GM12874 (cell line): ENCODE measurements around the gene WNT8B.
A peak's percentile ranks its signal among the peaks of the same experiment; 100 is the strongest.

ENCODE experiments used
- TF ChIP-seq, protein P1 (sequence below): IDR thresholded peaks from 2 replicates; pipeline ENCODE4 v1.5.1; 2011; ENCODE audit warnings: low read depth, mild to moderate bottlenecking, control low read depth, low read length, moderate library complexity; ENCODE audit not compliant: insufficient read depth

The WNT8B gene

DNA sequence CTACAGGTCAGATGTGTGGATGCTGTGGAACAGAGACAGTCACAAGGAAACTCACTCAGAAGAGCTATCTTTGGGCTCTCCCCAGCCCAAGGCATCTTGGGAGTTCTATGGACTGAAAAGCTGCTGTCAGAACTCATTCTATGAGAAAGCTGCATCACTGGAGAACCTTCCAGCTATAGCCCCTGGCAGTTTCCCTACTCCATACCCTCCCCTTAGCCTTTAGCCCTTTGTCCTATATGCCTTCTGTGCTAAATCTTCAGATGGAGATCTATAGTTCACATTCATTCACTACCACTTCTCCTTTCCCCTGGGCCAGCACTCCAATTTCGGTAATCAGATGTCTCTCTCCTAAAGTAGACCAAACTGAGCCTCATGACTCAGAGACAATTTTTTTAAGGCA lies 6.9 kb downstream of the WNT8B start:
- TF ChIP-seq, protein P1, sequence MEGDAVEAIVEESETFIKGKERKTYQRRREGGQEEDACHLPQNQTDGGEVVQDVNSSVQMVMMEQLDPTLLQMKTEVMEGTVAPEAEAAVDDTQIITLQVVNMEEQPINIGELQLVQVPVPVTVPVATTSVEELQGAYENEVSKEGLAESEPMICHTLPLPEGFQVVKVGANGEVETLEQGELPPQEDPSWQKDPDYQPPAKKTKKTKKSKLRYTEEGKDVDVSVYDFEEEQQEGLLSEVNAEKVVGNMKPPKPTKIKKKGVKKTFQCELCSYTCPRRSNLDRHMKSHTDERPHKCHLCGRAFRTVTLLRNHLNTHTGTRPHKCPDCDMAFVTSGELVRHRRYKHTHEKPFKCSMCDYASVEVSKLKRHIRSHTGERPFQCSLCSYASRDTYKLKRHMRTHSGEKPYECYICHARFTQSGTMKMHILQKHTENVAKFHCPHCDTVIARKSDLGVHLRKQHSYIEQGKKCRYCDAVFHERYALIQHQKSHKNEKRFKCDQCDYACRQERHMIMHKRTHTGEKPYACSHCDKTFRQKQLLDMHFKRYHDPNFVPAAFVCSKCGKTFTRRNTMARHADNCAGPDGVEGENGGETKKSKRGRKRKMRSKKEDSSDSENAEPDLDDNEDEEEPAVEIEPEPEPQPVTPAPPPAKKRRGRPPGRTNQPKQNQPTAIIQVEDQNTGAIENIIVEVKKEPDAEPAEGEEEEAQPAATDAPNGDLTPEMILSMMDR = no peak

DNA sequence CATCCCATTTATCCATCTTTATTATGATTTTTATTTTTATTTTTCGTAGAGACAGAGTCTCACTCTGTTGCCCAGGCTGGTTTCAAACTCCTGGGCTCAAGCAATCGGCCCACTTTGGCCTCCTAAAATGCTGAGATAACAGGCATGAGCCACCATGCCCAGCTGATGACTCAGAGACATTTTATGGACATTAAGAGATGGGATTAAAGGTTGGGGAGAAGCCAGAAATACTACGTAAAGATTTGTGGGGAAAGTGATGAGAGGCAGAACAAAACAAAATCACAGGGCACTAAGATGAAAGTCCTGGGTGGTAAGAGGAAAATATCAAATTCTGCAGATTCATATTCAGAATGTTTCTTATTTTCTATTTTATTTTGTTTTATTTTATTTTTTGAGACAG lies 7.6 kb downstream of the WNT8B start:
- TF ChIP-seq, protein P1 = no peak

GRCh38 chr10:100477970-100478369 lies 15.2 kb downstream of the WNT8B start:
- TF ChIP-seq, protein P1 = no peak

DNA sequence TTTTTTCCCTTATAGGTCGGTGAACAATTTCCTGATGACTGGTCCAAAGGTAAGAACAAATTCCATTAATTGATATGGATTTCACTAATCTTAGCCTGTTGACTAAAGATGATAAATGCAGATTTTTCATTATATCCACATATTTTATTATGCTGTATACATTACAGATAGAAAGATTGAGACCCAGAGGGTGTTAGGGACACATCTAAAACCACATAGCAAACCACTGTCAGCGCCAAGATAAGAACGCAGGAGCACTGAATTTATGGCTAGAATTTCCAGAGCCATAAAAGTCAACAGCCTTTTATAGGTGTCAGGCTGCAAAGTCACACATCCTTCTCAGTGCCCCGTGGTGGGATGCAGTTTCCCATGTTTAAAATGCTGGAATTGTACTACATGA lies 16.2 kb downstream of the WNT8B start:
- TF ChIP-seq, protein P1 = no peak

DNA sequence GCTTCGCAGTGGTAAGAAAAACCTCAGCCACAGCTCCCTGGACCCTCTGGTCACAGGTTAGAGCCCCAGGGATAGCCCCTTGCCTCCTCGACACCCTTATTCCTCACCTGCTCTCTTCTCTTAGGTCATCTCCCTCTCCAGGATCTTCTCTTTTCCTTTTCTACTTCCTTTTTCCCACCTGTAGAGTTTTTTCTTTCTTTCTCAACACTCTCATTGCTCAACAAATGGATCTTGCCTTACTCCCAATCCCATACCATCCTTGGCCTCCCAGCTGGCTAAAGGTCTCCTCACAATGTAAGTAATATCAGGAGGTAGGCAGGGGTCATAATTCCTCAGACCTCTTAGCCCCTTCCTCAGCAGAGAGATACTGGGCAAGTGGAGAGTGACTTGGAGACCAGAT lies 17.2 kb downstream of the WNT8B start:
- TF ChIP-seq, protein P1 = no peak

DNA sequence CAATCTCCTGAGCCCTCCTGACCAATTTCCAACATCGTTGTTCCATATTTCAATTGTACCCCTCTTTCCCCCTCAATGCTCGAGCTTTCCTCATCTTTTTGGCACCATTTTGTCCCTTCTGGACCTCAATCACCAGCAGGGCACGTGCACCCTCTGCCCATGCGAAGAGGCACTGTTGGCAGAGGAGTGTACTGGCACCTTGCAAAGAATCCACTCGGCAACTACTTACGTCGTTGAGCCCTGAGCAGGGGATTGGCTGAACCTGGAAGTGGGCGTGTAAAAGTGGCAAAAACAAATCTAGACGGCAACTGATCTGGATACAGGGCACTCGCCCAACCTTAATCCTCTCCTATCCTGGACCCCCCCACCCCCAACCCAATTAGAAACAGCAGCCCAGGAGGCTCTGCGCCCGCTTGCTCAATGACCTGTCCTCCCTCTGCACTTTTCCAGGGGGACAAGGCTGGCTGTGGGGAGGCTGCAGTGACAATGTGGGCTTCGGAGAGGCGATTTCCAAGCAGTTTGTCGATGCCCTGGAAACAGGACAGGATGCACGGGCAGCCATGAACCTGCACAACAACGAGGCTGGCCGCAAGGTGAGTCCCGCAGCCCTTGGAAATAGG lies 18.8 kb downstream of the WNT8B start:
- TF ChIP-seq, protein P1 = no peak

DNA sequence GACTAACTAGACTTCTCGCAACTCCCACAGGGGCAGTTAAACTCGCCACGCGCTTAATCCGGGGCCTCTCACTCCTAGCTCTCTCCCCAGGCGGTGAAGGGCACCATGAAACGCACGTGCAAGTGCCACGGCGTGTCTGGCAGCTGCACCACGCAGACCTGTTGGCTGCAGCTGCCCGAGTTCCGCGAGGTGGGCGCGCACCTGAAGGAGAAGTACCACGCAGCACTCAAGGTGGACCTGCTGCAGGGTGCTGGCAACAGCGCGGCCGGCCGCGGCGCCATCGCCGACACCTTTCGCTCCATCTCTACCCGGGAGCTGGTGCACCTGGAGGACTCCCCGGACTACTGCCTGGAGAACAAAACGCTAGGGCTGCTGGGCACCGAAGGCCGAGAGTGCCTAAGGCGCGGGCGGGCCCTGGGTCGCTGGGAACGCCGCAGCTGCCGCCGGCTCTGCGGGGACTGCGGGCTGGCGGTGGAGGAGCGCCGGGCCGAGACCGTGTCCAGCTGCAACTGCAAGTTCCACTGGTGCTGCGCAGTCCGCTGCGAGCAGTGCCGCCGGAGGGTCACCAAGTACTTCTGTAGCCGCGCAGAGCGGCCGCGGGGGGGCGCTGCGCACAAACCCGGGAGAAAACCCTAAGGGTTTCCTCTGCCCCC lies 19.5 kb downstream of the WNT8B start:
- TF ChIP-seq, protein P1 = peak; percentile 89
